ENCODE results near the gene FAM200C. TPM values are rescaled to one million over a fixed set of nuclear protein-coding genes. Genes with fewer than 3 reads are reported as not detected.
"Not testable (repeated sequence)": the region's sequence is repeated elsewhere in the genome, so short reads cannot be mapped to it uniquely, and the experiment has no call there.

Gene FAM200C
- total RNA-seq, 1 donor from 2014 or later: 13.0 TPM

GRCh38 chr5:160438316-160439204 lies 38.7 kb upstream of the FAM200C start:
- no peaks in the 10 kb centered on the region for H3K36me3 ChIP-seq (ENCODE audit: control insufficient read depth in 3 of 3, insufficient read depth in 3 of 3, low read length in 3 of 3)
- peak overlapping the region; percentile 68 to 78 (median 72) for H3K4me3 ChIP-seq (ENCODE audit: low read length in 3 of 3)
- H3K9me3 ChIP-seq (ENCODE audit: control insufficient read depth in 3 of 3, low read length in 3 of 3): no peaks in the 10 kb centered on the region
- no peak overlapping the region for H3K27ac ChIP-seq (ENCODE audit: low read depth, low read length)
- H3K4me1 ChIP-seq (ENCODE audit: control insufficient read depth in 3 of 3, insufficient read depth in 3 of 3, low read length in 3 of 3): peaks cover 6 to 12% (median 7%) of the 10 kb centered on the region in 3 donors
- peaks cover 0 to 7% (median 6%) of the 10 kb centered on the region in 3 donors for H3K27me3 ChIP-seq (ENCODE audit: control insufficient read depth in 3 of 3, insufficient read depth in 3 of 3, low read length in 3 of 3)
- peak overlapping the region; percentile 17 to 69 (median 69) for H3K9ac ChIP-seq (ENCODE audit: low read depth in 1 of 3, low read length in 3 of 3)

GRCh38 chr5:160437271-160437670 lies 37.4 kb upstream of the FAM200C start:
- Histone ChIP-seq H3K4me3 (ENCODE audit: low read length in 3 of 3) (no peak overlapping the region), H3K4me1 (ENCODE audit: control insufficient read depth in 3 of 3, insufficient read depth in 3 of 3, low read length in 3 of 3) (peaks cover 6 to 12% (median 7%) of the 10 kb centered on the region in 3 donors), H3K9ac (ENCODE audit: low read depth in 1 of 3, low read length in 3 of 3) (no peak overlapping the region), H3K27me3 (ENCODE audit: control insufficient read depth in 3 of 3, insufficient read depth in 3 of 3, low read length in 3 of 3) (peaks cover 0 to 7% (median 6%) of the 10 kb centered on the region in 3 donors), H3K27ac (ENCODE audit: low read depth, low read length) (no peak overlapping the region), H3K9me3 (ENCODE audit: control insufficient read depth in 3 of 3, low read length in 3 of 3) (no peaks in the 10 kb centered on the region), H3K36me3 (ENCODE audit: control insufficient read depth in 3 of 3, insufficient read depth in 3 of 3, low read length in 3 of 3) (no peaks in the 10 kb centered on the region)

- not testable (repeated sequence) for H3K27me3 ChIP-seq (ENCODE audit: control insufficient read depth in 3 of 3, insufficient read depth in 3 of 3, low read length in 3 of 3); H3K4me3 ChIP-seq (ENCODE audit: low read length in 3 of 3); H3K9me3 ChIP-seq (ENCODE audit: control insufficient read depth in 3 of 3, low read length in 3 of 3); H3K27ac ChIP-seq (ENCODE audit: low read depth, low read length); H3K9ac ChIP-seq (ENCODE audit: low read depth in 1 of 3, low read length in 3 of 3); H3K36me3 ChIP-seq (ENCODE audit: control insufficient read depth in 3 of 3, insufficient read depth in 3 of 3, low read length in 3 of 3)
- peaks cover 6 to 12% (median 7%) of the 10 kb centered on the region in 3 donors for H3K4me1 ChIP-seq (ENCODE audit: control insufficient read depth in 3 of 3, insufficient read depth in 3 of 3, low read length in 3 of 3)
Observed at GRCh38 chr5:160436661-160437060, 36.8 kb upstream of the FAM200C start.

- Histone ChIP-seq H3K27me3 (ENCODE audit: control insufficient read depth in 3 of 3, insufficient read depth in 3 of 3, low read length in 3 of 3) (peaks cover 0 to 7% (median 6%) of the 10 kb centered on the region in 3 donors), H3K4me1 (ENCODE audit: control insufficient read depth in 3 of 3, insufficient read depth in 3 of 3, low read length in 3 of 3) (peaks cover 6 to 12% (median 7%) of the 10 kb centered on the region in 3 donors)
Observed at GRCh38 chr5:160436017-160436416, 36.2 kb upstream of the FAM200C start.

GRCh38 chr5:160435532-160435931 lies 35.7 kb upstream of the FAM200C start:
- Histone ChIP-seq H3K27me3 (ENCODE audit: control insufficient read depth in 3 of 3, insufficient read depth in 3 of 3, low read length in 3 of 3) (peaks cover 0 to 7% (median 6%) of the 10 kb centered on the region in 3 donors), H3K4me1 (ENCODE audit: control insufficient read depth in 3 of 3, insufficient read depth in 3 of 3, low read length in 3 of 3) (peaks cover 6 to 12% (median 7%) of the 10 kb centered on the region in 3 donors), H3K9me3 (ENCODE audit: control insufficient read depth in 3 of 3, low read length in 3 of 3) (no peaks in the 10 kb centered on the region), H3K9ac (ENCODE audit: low read depth in 1 of 3, low read length in 3 of 3) (no peak overlapping the region), H3K36me3 (ENCODE audit: control insufficient read depth in 3 of 3, insufficient read depth in 3 of 3, low read length in 3 of 3) (no peaks in the 10 kb centered on the region), H3K4me3 (ENCODE audit: low read length in 3 of 3) (no peak overlapping the region), H3K27ac (ENCODE audit: low read depth, low read length) (no peak overlapping the region)

More at GRCh38 chr5:160436017-160436416, 36.2 kb upstream of the FAM200C start:
- Histone ChIP-seq H3K36me3 (ENCODE audit: control insufficient read depth in 3 of 3, insufficient read depth in 3 of 3, low read length in 3 of 3) (no peaks in the 10 kb centered on the region), H3K9me3 (ENCODE audit: control insufficient read depth in 3 of 3, low read length in 3 of 3) (no peaks in the 10 kb centered on the region), H3K9ac (ENCODE audit: low read depth in 1 of 3, low read length in 3 of 3) (no peak overlapping the region), H3K27ac (ENCODE audit: low read depth, low read length) (no peak overlapping the region), H3K4me3 (ENCODE audit: low read length in 3 of 3) (no peak overlapping the region)

- H3K9me3 ChIP-seq (ENCODE audit: control insufficient read depth in 3 of 3, low read length in 3 of 3): no peaks in the 10 kb centered on the region
- H3K27ac ChIP-seq (ENCODE audit: low read depth, low read length): no peak overlapping the region
- peaks cover 0 to 7% (median 6%) of the 10 kb centered on the region in 3 donors for H3K27me3 ChIP-seq (ENCODE audit: control insufficient read depth in 3 of 3, insufficient read depth in 3 of 3, low read length in 3 of 3)
- peaks cover 6 to 10% (median 7%) of the 10 kb centered on the region in 3 donors for H3K4me1 ChIP-seq (ENCODE audit: control insufficient read depth in 3 of 3, insufficient read depth in 3 of 3, low read length in 3 of 3)
- H3K36me3 ChIP-seq (ENCODE audit: control insufficient read depth in 3 of 3, insufficient read depth in 3 of 3, low read length in 3 of 3): no peaks in the 10 kb centered on the region
- no peak overlapping the region for H3K4me3 ChIP-seq (ENCODE audit: low read length in 3 of 3)
- no peak overlapping the region for H3K9ac ChIP-seq (ENCODE audit: low read depth in 1 of 3, low read length in 3 of 3)
Observed at GRCh38 chr5:160434022-160434531, 34.2 kb upstream of the FAM200C start.

- Histone ChIP-seq H3K4me1 (ENCODE audit: control insufficient read depth in 3 of 3, insufficient read depth in 3 of 3, low read length in 3 of 3) (no peaks in the 10 kb centered on the region), H3K27me3 (ENCODE audit: control insufficient read depth in 3 of 3, insufficient read depth in 3 of 3, low read length in 3 of 3) (peaks cover 0 to 7% (median 6%) of the 10 kb centered on the region in 3 donors), H3K9me3 (ENCODE audit: control insufficient read depth in 3 of 3, low read length in 3 of 3) (no peaks in the 10 kb centered on the region), H3K36me3 (ENCODE audit: control insufficient read depth in 3 of 3, insufficient read depth in 3 of 3, low read length in 3 of 3) (no peaks in the 10 kb centered on the region), H3K4me3 (ENCODE audit: low read length in 3 of 3) (no peak overlapping the region), H3K9ac (ENCODE audit: low read depth in 1 of 3, low read length in 3 of 3) (no peak overlapping the region), H3K27ac (ENCODE audit: low read depth, low read length) (no peak overlapping the region)
Observed at GRCh38 chr5:160432787-160433186, 32.9 kb upstream of the FAM200C start.

GRCh38 chr5:160432196-160432595 lies 32.3 kb upstream of the FAM200C start:
- Histone ChIP-seq H3K4me1 (ENCODE audit: control insufficient read depth in 3 of 3, insufficient read depth in 3 of 3, low read length in 3 of 3) (no peaks in the 10 kb centered on the region), H3K27ac (ENCODE audit: low read depth, low read length) (no peak overlapping the region), H3K36me3 (ENCODE audit: control insufficient read depth in 3 of 3, insufficient read depth in 3 of 3, low read length in 3 of 3) (no peaks in the 10 kb centered on the region), H3K27me3 (ENCODE audit: control insufficient read depth in 3 of 3, insufficient read depth in 3 of 3, low read length in 3 of 3) (peaks cover 0 to 7% (median 6%) of the 10 kb centered on the region in 3 donors), H3K9ac (ENCODE audit: low read depth in 1 of 3, low read length in 3 of 3) (no peak overlapping the region), H3K9me3 (ENCODE audit: control insufficient read depth in 3 of 3, low read length in 3 of 3) (no peaks in the 10 kb centered on the region), H3K4me3 (ENCODE audit: low read length in 3 of 3) (no peak overlapping the region)

GRCh38 chr5:160427607-160428006 lies 27.8 kb upstream of the FAM200C start:
- H3K9ac ChIP-seq (ENCODE audit: low read depth in 1 of 3, low read length in 3 of 3): no peak overlapping the region
- no peaks in the 10 kb centered on the region for H3K9me3 ChIP-seq (ENCODE audit: control insufficient read depth in 3 of 3, low read length in 3 of 3)
- H3K4me1 ChIP-seq (ENCODE audit: control insufficient read depth in 3 of 3, insufficient read depth in 3 of 3, low read length in 3 of 3): no peaks in the 10 kb centered on the region
- H3K4me3 ChIP-seq (ENCODE audit: low read length in 3 of 3): no peak overlapping the region
- no peaks in the 10 kb centered on the region for H3K27me3 ChIP-seq (ENCODE audit: control insufficient read depth in 3 of 3, insufficient read depth in 3 of 3, low read length in 3 of 3)
- H3K27ac ChIP-seq (ENCODE audit: low read depth, low read length): no peak overlapping the region
- H3K36me3 ChIP-seq (ENCODE audit: control insufficient read depth in 3 of 3, insufficient read depth in 3 of 3, low read length in 3 of 3): no peaks in the 10 kb centered on the region

GRCh38 chr5:160423099-160423498 lies 23.2 kb upstream of the FAM200C start:
- Histone ChIP-seq H3K27ac (ENCODE audit: low read depth, low read length) (no peak overlapping the region), H3K27me3 (ENCODE audit: control insufficient read depth in 3 of 3, insufficient read depth in 3 of 3, low read length in 3 of 3) (no peaks in the 10 kb centered on the region), H3K36me3 (ENCODE audit: control insufficient read depth in 3 of 3, insufficient read depth in 3 of 3, low read length in 3 of 3) (no peaks in the 10 kb centered on the region), H3K4me1 (ENCODE audit: control insufficient read depth in 3 of 3, insufficient read depth in 3 of 3, low read length in 3 of 3) (peaks cover 2 to 7% (median 3%) of the 10 kb centered on the region in 3 donors), H3K9me3 (ENCODE audit: control insufficient read depth in 3 of 3, low read length in 3 of 3) (no peaks in the 10 kb centered on the region), H3K4me3 (ENCODE audit: low read length in 3 of 3) (no peak overlapping the region), H3K9ac (ENCODE audit: low read depth in 1 of 3, low read length in 3 of 3) (no peak overlapping the region)
